SK-N-SH (cell line): ENCODE data around the gene SMAD4. TPM values are rescaled to one million over a fixed set of nuclear protein-coding genes. Genes with fewer than 3 reads are reported as not detected.
A peak's percentile ranks its signal among the peaks of the same experiment; 100 is the strongest.

Source experiments
- CTCF ChIA-PET: fragments of 300-600, 350-600 bp; formaldehyde crosslinking; extraction: SDS; loops from one replicate; lab custom pipeline; 2021; lab: Yijun Ruan, JAX
- POLR2A ChIA-PET: fragments of 350-600 bp; sonication (Branson Sonifier 250); formaldehyde crosslinking; extraction: SDS; loops from one replicate; lab custom pipeline; 2020; ENCODE audit warnings: antibody characterized with exemption, inconsistent platforms; lab: Yijun Ruan, JAX
- DNase-seq: peaks from one replicate; pipeline ENCODE4 v3.0.0; 2012
- H2AFZ ChIP-seq: fragments of 200-600 bp; sonication (generic); 2 replicates; pipeline ENCODE4 v1.8.1; 2016; ENCODE audit warnings: antibody characterized with exemption, mild to moderate bottlenecking, low read depth
- H3F3A ChIP-seq: fragments of 200-600 bp; sonication (generic); replicated peaks from 2 replicates; pipeline ENCODE3; 2016; ENCODE audit warnings: antibody characterized with exemption, mild to moderate bottlenecking; ENCODE audit not compliant: insufficient read depth
- H3K27ac ChIP-seq, 2 experiments: fragments of 200-500 bp in 1 of 2; fragments of 200-600 bp in 1 of 2; sonication (Bioruptor generic) in 1 of 2; sonication (generic), shearing (Covaris generic) in 1 of 2; 2 replicates each; pipeline versions ENCODE4 v1.5.1 to v1.6.1; 2014 to 2016; ENCODE audit warnings: low read depth in 2 of 2, inconsistent platforms in 1 of 2, low read length in 1 of 2, mild to moderate bottlenecking in 1 of 2, mixed read lengths in 1 of 2
- H3K27me3 ChIP-seq: fragments of 200-600 bp; sonication (generic), shearing (Covaris generic); 2 replicates; pipeline ENCODE4 v1.6.1; 2016; ENCODE audit warnings: mixed run types; ENCODE audit not compliant: insufficient read depth
- H3K36me3 ChIP-seq, 2 experiments: fragments of 200-500 bp in 1 of 2; fragments of 200-600 bp in 1 of 2; sonication (Bioruptor generic) in 1 of 2; sonication (generic) in 1 of 2; replicated peaks in 1 of 2; 2 replicates each; pipeline versions ENCODE3 to v1.5.1; 2014 to 2016; ENCODE audit warnings: low read length in 1 of 2, mild to moderate bottlenecking in 1 of 2; ENCODE audit not compliant: insufficient read depth in 2 of 2, control insufficient read depth in 1 of 2
- H3K4me1 ChIP-seq, 2 experiments: fragments of 200-500 bp in 1 of 2; fragments of 200-600 bp in 1 of 2; sonication (Bioruptor generic) in 1 of 2; sonication (generic), shearing (Covaris generic) in 1 of 2; 2 replicates each; pipeline versions ENCODE4 v1.5.1 to v1.6.1; 2014 to 2016; ENCODE audit warnings: low read depth in 1 of 2, low read length in 1 of 2, mixed run types in 1 of 2; ENCODE audit not compliant: insufficient read depth in 2 of 2, control insufficient read depth in 1 of 2
- H3K4me2 ChIP-seq: fragments of 200-600 bp; sonication (generic), shearing (Covaris generic); 2 replicates; pipeline ENCODE4 v1.6.1; 2017; ENCODE audit warnings: mixed run types
- H3K4me3 ChIP-seq, 2 experiments: fragments of 200-500 bp in 1 of 2; fragments of 200-600 bp in 1 of 2; sonication (Bioruptor generic) in 1 of 2; sonication (generic), shearing (Covaris generic) in 1 of 2; 2 replicates each; pipeline versions ENCODE4 v1.5.1 to v1.8.1; 2014 to 2016; ENCODE audit warnings: low read depth in 2 of 2, inconsistent platforms in 1 of 2, low read length in 1 of 2, mild to moderate bottlenecking in 1 of 2, mixed read lengths in 1 of 2, moderate library complexity in 1 of 2
- H3K79me2 ChIP-seq: fragments of 200-600 bp; sonication (generic); 2 replicates; pipeline ENCODE4 v1.8.1; 2017; ENCODE audit warnings: mild to moderate bottlenecking; ENCODE audit not compliant: insufficient read depth
- H3K9ac ChIP-seq: fragments of 200-600 bp; sonication (generic); 2 replicates; pipeline ENCODE4 v1.6.1; 2017; ENCODE audit warnings: mixed run types
- H3K9me2 ChIP-seq: fragments of 200-600 bp; sonication (generic); 2 replicates; pipeline ENCODE4 v1.6.1; 2017; ENCODE audit warnings: mixed run types
- H3K9me3 ChIP-seq: fragments of 200-600 bp; sonication (generic); 2 replicates; pipeline ENCODE4 v1.6.1; 2017; ENCODE audit warnings: mixed run types, mild to moderate bottlenecking, moderate library complexity
- H4K20me1 ChIP-seq: fragments of 200-600 bp; sonication (generic); 2 replicates; pipeline ENCODE4 v1.6.1; 2017; ENCODE audit warnings: mild to moderate bottlenecking, mixed run types; ENCODE audit not compliant: insufficient read depth
- CHD2 ChIP-seq: fragments of 150-350 bp; IDR thresholded peaks from 2 replicates; pipeline ENCODE4 v1.6.1; 2018; ENCODE audit warnings: low read length; ENCODE audit not compliant: partially characterized antibody
- CTCF ChIP-seq: fragments of 200-600 bp; sonication (generic); IDR thresholded peaks from 2 replicates; pipeline ENCODE4 v1.6.1; 2017; ENCODE audit warnings: antibody characterized with exemption, mild to moderate bottlenecking, moderate library complexity
- ELF1 ChIP-seq: IDR thresholded peaks from 2 replicates; pipeline ENCODE4 v1.4.0; 2012
- FOXM1 ChIP-seq: IDR thresholded peaks from 2 replicates; pipeline ENCODE4 v1.4.0; 2012; ENCODE audit warnings: low read depth, mild to moderate bottlenecking
- GABPA ChIP-seq: IDR thresholded peaks from 2 replicates; pipeline ENCODE4 v1.4.0; 2012; ENCODE audit warnings: low read depth, mild to moderate bottlenecking
- GATA2 ChIP-seq: sonication (generic); formaldehyde crosslinking; IDR thresholded peaks from 2 replicates; pipeline ENCODE4 v1.5.0; 2020; ENCODE audit warnings: mild to moderate bottlenecking, missing genetic modification reagents
- JUND ChIP-seq: IDR thresholded peaks from 2 replicates; pipeline ENCODE4 v1.4.0; 2012
- MXI1 ChIP-seq: IDR thresholded peaks from 2 replicates; pipeline ENCODE4 v1.6.1; 2012; ENCODE audit warnings: mild to moderate bottlenecking, low read depth, low read length, improper control_type of control experiment
- NFIC ChIP-seq: IDR thresholded peaks from 2 replicates; pipeline ENCODE4 v1.4.0; 2012; ENCODE audit warnings: borderline replicate concordance
- POLR2AphosphoS5 ChIP-seq: IDR thresholded peaks from 2 replicates; pipeline ENCODE4 v1.6.1; 2012; ENCODE audit warnings: low read depth, low read length
- RCOR1 ChIP-seq: fragments of 150-350 bp; IDR thresholded peaks from 2 replicates; pipeline ENCODE4 v1.6.1; 2017; ENCODE audit warnings: antibody characterized with exemption, low read length
- RFX5 ChIP-seq: IDR thresholded peaks from 2 replicates; pipeline ENCODE4 v1.6.1; 2012; ENCODE audit warnings: mild to moderate bottlenecking, improper control_type of control experiment, low read length
- SMC3 ChIP-seq: IDR thresholded peaks from 2 replicates; pipeline ENCODE4 v1.6.1; 2012; ENCODE audit warnings: low read depth, low read length, improper control_type of control experiment
- TAF1 ChIP-seq: IDR thresholded peaks from 2 replicates; pipeline ENCODE4 v1.6.1; 2012; ENCODE audit warnings: low read depth, mild to moderate bottlenecking, low read length, moderate library complexity, borderline replicate concordance
- TEAD4 ChIP-seq: IDR thresholded peaks from 2 replicates; pipeline ENCODE4 v1.4.0; 2012; ENCODE audit warnings: mild to moderate bottlenecking, borderline replicate concordance; ENCODE audit not compliant: insufficient read depth
- USF1 ChIP-seq: IDR thresholded peaks from 2 replicates; pipeline ENCODE4 v1.4.0; 2012; ENCODE audit warnings: low read depth, borderline replicate concordance
- YY1 ChIP-seq: IDR thresholded peaks from 2 replicates; pipeline ENCODE4 v1.4.0; 2012; ENCODE audit warnings: low read depth, mild to moderate bottlenecking
- ZBTB33 ChIP-seq: IDR thresholded peaks from 2 replicates; pipeline ENCODE4 v1.4.0; 2012; ENCODE audit warnings: low read depth, borderline replicate concordance
- WGBS: methylation state at CpG from one replicate; pipeline ENCODE4 v1.1.6; 2017; ENCODE audit warnings: low lambda C conversion rate; 5-methylcytosine and 5-hydroxymethylcytosine counted together
- polyA plus RNA-seq, 3 experiments: library from polyadenylated mRNA; depleted of rRNA; stranded (reverse); fragments of >200 nt; gene quantifications; 2 replicates each; pipeline ENCODE4 v1.2.3, GENCODE V29; 2012

SMAD4 gene
- polyA plus RNA-seq, 1 of the 3 experiments (the other 2 are of a cell fraction) = 43.3 TPM

- peaks cover 66% of the 10 kb centered on the region for H4K20me1 ChIP-seq
- peaks cover 13 to 24% of the 10 kb centered on the region in 2 experiments; a peak in 3 of 4 replicates for H3K4me1 ChIP-seq
- H3K36me3 ChIP-seq = peaks cover 6 to 16% of the 10 kb centered on the region in 2 experiments
- no peak overlapping the region for H2AFZ ChIP-seq
- DNase-seq = no peak
- 34% methylated on average over 5 of the region's 5 CpGs for WGBS
- peaks cover 6% of the 10 kb centered on the region for H3F3A ChIP-seq
- ChIA-PET POLR2A (interaction anchor here (1.1 kb wide), 1 partner anchor 153 kb away, joined by 3 read pairs; the partner anchor contains the start of gene ME2), CTCF (interaction anchor here (1.0 to 2.3 kb wide), 2 partner anchors 19 to 57 kb away, joined by 3 to 10 read pairs; no protein-coding TSS in a partner anchor)
- H3K27me3 ChIP-seq = no peaks in the 10 kb centered on the region
- no peaks in the 10 kb centered on the region for H3K9me3 ChIP-seq
- peak overlapping the region; percentile 81 for H3K4me2 ChIP-seq
- peaks cover 81% of the 10 kb centered on the region for H3K79me2 ChIP-seq
- TF ChIP-seq RFX5 = no peak
- TF ChIP-seq RCOR1 = no peak
- no peak for TF ChIP-seq SMC3
- TF ChIP-seq ZBTB33 = no peak
- TF ChIP-seq POLR2AphosphoS5 = no peak
- no peak for TF ChIP-seq FOXM1
- no peak for TF ChIP-seq ELF1
- no peak for TF ChIP-seq USF1
- TF ChIP-seq CTCF = no peak
- TF ChIP-seq NFIC = no peak
- peak overlapping the region in 1 of 2 experiments; percentile 5; a peak in 3 of 4 replicates for H3K27ac ChIP-seq
- no peaks in the 10 kb centered on the region for H3K9me2 ChIP-seq
- peak overlapping the region; percentile 76 for H3K9ac ChIP-seq
- peak overlapping the region; percentile 77 to 87 for H3K4me3 ChIP-seq
Observed at GRCh38 chr18:51032193-51032592, 2.2 kb downstream of the SMAD4 start.

GRCh38 chr18:51037230-51037629, 7.2 kb downstream of the SMAD4 start:
- 88% methylated on average over 2 of the region's 2 CpGs for WGBS
- H3K9me3 ChIP-seq = no peaks in the 10 kb centered on the region
- ChIA-PET CTCF (interaction anchor here (0.6 to 5.4 kb wide), 2 partner anchors 14 to 1637 kb away, joined by 3 to 17 read pairs; no protein-coding TSS in a partner anchor), POLR2A (no interaction called here)
- H3K79me2 ChIP-seq = peaks cover 99% of the 10 kb centered on the region
- peaks cover 6 to 16% of the 10 kb centered on the region in 2 experiments for H3K36me3 ChIP-seq
- H3K27me3 ChIP-seq = no peaks in the 10 kb centered on the region
- no peak overlapping the region for H3K27ac ChIP-seq
- H3K9ac ChIP-seq = no peak overlapping the region
- TF ChIP-seq CTCF (no peak), RFX5 (no peak), TEAD4 (no peak), YY1 (no peak), JUND (no peak), RCOR1 (no peak), CHD2 (no peak), MXI1 (no peak), TAF1 (no peak), USF1 (no peak), GATA2 (CRISPR knock-in tag) (no peak), GABPA (no peak)
- no peak overlapping the region for H3K4me2 ChIP-seq
- H3F3A ChIP-seq = no peaks in the 10 kb centered on the region
- H3K4me1 ChIP-seq = peaks cover 6 to 19% of the 10 kb centered on the region in 2 experiments; a peak in 3 of 4 replicates
- peaks cover 96% of the 10 kb centered on the region for H4K20me1 ChIP-seq
- no peak overlapping the region for H2AFZ ChIP-seq
- H3K9me2 ChIP-seq = no peaks in the 10 kb centered on the region
- DNase-seq = no peak
- H3K4me3 ChIP-seq = no peak overlapping the region
